Heart right ventricle (tissue), 16 donors: ENCODE results near the gene DOCK4. TPM values are rescaled to one million over a fixed set of nuclear protein-coding genes. Genes with fewer than 3 reads are reported as not detected.

Experiments used
- ATAC-seq, 8 donors: fragments of 200-7000 bp; cut with Tn5 transposase; one replicate each; pipeline ENCODE4 v1.9.1; 2020; ENCODE audit warnings: mild to moderate bottlenecking in 8 of 8, moderate library complexity in 8 of 8, moderate number of reproducible peaks in 1 of 8
- DNase-seq, 2 donors: peaks; one replicate each; pipeline ENCODE4 v3.0.0-alpha.2; 2020
- H3K27ac ChIP-seq, 10 donors: fragments of 200-600 bp; sonication (generic) in 2 of 10; one replicate each; pipeline versions ENCODE4 v1.5.0 to v1.8.0; 2020 to 2022; ENCODE audit warnings: mild to moderate bottlenecking in 3 of 10
- H3K27me3 ChIP-seq, 7 donors: fragments of 200-600 bp; one replicate each; pipeline ENCODE4 v1.8.0; 2021 to 2022; ENCODE audit warnings: mild to moderate bottlenecking in 2 of 7
- H3K36me3 ChIP-seq, 9 donors: fragments of 200-600 bp; sonication (generic) in 1 of 9; one replicate each; pipeline versions ENCODE4 v1.5.0 to v1.8.0; 2020 to 2022; ENCODE audit warnings: mild to moderate bottlenecking in 2 of 9
- H3K4me1 ChIP-seq, 9 donors: fragments of 200-600 bp; sonication (generic) in 1 of 9; one replicate each; pipeline versions ENCODE4 v1.5.0 to v1.8.0; 2020 to 2022; ENCODE audit warnings: mild to moderate bottlenecking in 4 of 9
- H3K4me3 ChIP-seq, 10 donors: fragments of 200-600 bp; sonication (generic) in 2 of 10; one replicate each; pipeline versions ENCODE4 v1.5.0 to v1.8.0; 2020 to 2022; ENCODE audit warnings: mild to moderate bottlenecking in 7 of 10, moderate library complexity in 2 of 10
- H3K9me3 ChIP-seq, 11 donors: fragments of 200-600 bp in 10 of 11; sonication (generic) in 2 of 11; one replicate each; pipeline versions ENCODE4 v1.5.0 to v1.8.0; 2013 to 2022; ENCODE audit warnings: mild to moderate bottlenecking in 2 of 11, control low read depth in 1 of 11, moderate library complexity in 1 of 11
- WGBS, 2 donors: extraction: QIAGEN DNeasy Blood & Tissue Kit; methylation state at CpG; one replicate each; pipeline ENCODE4 v1.1.7; 2013; ENCODE audit warnings: inconsistent platforms in 1 of 2; 5-methylcytosine and 5-hydroxymethylcytosine counted together
- intact Hi-C, 10 donors: fragments of 100-400 bp; cut with DNase I; formaldehyde crosslinking; loops; one replicate each; pipeline versions ENCODE4 v1.11.1 to v1.14.2; 2022
- polyA plus RNA-seq, 2 donors: library from polyadenylated mRNA; stranded (reverse); fragments of 200-250 nt; gene quantifications; one replicate each; pipeline ENCODE4 v1.2.3, GENCODE V29; 2013
- total RNA-seq, 10 donors: library from RNA; stranded (reverse); fragmentation: NEBNext Ultra II Directional in 3 of 10; extraction: Animal tissue kit (Norgen Biotek cat#: 25700) in 3 of 10; gene quantifications; one replicate each; pipeline versions ENCODE4 v1.2.1 to v1.2.4, GENCODE V29; 2021 to 2023
- TF ChIP-seq, protein P1 (sequence below), 9 donors: fragments of 200-600 bp; sonication (generic) in 2 of 9; IDR thresholded peaks; one replicate each; pipeline versions ENCODE4 v1.5.0 to v1.8.0; 2021 to 2022; ENCODE audit warnings: antibody characterized with exemption in 9 of 9, mild to moderate bottlenecking in 5 of 9, moderate library complexity in 1 of 9
- donor health status: Arrhythmogenic right ventricular cardiomyopathy.
- donor health status: ischemic (EF 13 %, LVEDD 7.1; RV severe dilation, severe dysfunction).
- donor health status: healthy with polysubstance abuse.
- donor health status: DM: no; HTN: yes; CAD: no.
- donor health status: DM: no; HTN: no; CAD: no.
- donor health status: ischemic (EF 25% LVEDD 6.9; RV normal size, moderate dysfunction).
- donor health status: ischemic (EF 25% LVEDD 5.7; RV mildly dilated, moderate dysfunction).
- donor health status: healthy.
- donor health status: DM: yes; HTN: yes; CAD: no.
- donor health status: Ischemic cardiomyopathy.
- donor health status: ischemic (EF 35%, LVEDD 5.7; RV mildly dilated, moderate dysfunction).
- donor health status: nonischemic (EF 11% LVEDD 7.7; RV severe dilation, severe dysfunction).
- donor health status: DM: yes; HTN: yes; CAD: no.
- donor health status: PGD.
- donor health status: ischemic (EF 29% LVEDD 5.4; RV normal size, mild dysfunction).
- donor health status: nonischemic (EF 23%, LVEDD 6.1; RV moderate dilation, normal function).

The DOCK4 gene
- total and polyA plus RNA-seq, 12 donors = 2.6 to 26.8 (median 14.7) TPM

DNA sequence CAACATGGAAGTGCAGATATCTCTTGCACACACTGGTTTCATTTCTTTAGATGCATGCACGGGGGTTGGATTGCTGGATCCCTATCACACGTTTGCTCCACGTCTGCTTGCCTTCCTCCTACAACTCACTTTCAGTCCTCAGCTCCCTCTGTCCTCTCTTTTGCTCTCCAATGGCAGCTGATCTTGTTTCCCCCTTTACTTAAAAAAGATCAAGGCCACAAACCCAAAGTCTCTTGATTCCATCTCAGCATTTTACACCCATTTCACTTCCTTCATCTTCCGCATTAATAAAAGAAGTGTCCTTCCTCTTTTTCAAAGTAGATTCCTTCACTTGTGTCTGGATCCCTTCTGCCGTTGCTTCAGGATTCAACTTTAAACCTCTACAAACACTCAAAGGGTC, 245.2 kb downstream of the DOCK4 start:
- TF ChIP-seq, protein P1, sequence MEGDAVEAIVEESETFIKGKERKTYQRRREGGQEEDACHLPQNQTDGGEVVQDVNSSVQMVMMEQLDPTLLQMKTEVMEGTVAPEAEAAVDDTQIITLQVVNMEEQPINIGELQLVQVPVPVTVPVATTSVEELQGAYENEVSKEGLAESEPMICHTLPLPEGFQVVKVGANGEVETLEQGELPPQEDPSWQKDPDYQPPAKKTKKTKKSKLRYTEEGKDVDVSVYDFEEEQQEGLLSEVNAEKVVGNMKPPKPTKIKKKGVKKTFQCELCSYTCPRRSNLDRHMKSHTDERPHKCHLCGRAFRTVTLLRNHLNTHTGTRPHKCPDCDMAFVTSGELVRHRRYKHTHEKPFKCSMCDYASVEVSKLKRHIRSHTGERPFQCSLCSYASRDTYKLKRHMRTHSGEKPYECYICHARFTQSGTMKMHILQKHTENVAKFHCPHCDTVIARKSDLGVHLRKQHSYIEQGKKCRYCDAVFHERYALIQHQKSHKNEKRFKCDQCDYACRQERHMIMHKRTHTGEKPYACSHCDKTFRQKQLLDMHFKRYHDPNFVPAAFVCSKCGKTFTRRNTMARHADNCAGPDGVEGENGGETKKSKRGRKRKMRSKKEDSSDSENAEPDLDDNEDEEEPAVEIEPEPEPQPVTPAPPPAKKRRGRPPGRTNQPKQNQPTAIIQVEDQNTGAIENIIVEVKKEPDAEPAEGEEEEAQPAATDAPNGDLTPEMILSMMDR (IDR thresholded peaks at IDR 0.05) = no peak

DNA sequence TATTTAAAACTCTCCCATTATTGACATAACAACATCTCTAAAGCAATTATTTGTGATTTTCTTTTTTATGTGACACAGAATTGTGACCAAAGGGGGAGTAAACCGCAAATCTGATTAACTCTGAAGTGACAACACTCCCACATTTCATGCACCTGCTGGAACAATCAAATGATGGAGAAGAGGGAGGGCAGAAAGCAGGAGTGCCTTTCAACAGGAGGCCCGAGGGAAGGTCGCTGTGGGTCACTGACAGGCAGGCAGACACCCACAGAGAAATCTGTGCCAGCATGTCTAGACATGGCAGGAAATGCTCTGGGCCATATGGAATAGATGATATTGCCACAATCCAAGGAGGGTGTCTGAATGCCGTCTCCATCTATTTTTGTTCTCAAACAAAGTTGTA, 247.3 kb downstream of the DOCK4 start:
- 46 to 47% methylated on average over 4 of the region's 4 CpGs for WGBS, 2 donors
- H3K4me3 ChIP-seq = no peak overlapping the region
- no peak for ATAC-seq

More for the DNA sequence above, 245.2 kb downstream of the DOCK4 start:
- Histone ChIP-seq H3K4me1 (peaks cover 0 to 30% (median 24%) of the 10 kb centered on the region in 9 donors), H3K36me3 (no peaks in the 10 kb centered on the region), H3K4me3 (no peak overlapping the region), H3K9me3 (no peaks in the 10 kb centered on the region), H3K27ac (peak overlapping the region in 1 of 10 donors; percentile 11), H3K27me3 (no peaks in the 10 kb centered on the region)
- no peak for DNase-seq
- 94 to 95% methylated on average over 5 of the region's 5 CpGs for WGBS, 2 donors
- no peak for ATAC-seq
- intact Hi-C loops = no loop called here

DNA sequence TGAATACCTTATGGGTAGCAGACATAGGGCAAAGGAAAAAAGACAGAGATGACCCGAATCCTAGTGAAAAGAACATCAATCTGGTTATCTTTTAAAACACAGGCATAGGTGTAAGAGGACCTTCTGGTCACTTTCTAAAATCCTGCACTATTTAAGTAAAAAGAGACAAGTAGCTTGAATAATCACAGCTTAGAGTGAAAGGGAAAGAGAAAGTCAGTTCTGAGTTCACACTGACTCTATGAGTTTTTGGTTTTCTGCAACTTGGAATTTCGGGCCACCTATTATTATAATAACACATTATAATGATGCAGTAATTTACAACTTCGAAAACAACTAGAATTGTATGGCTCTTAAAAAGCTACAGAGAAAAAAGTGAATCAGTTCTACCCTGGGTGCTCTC, 247.8 kb downstream of the DOCK4 start:
- intact Hi-C loops = loop anchor here in 7 of 10 donors (5.0 to 10.0 kb wide), 5 partner anchors 246 to 536 kb away; partner anchors contain the start of genes DOCK4 (in 4 of the 7) and ZNF277 (in 4 of the 7)
- H3K4me1 ChIP-seq = peaks cover 4 to 55% (median 42%) of the 10 kb centered on the region in 9 donors
- no peaks in the 10 kb centered on the region for H3K27me3 ChIP-seq
- no peak overlapping the region for H3K4me3 ChIP-seq
- no peaks in the 10 kb centered on the region for H3K36me3 ChIP-seq
- TF ChIP-seq, protein P1 (IDR thresholded peaks at IDR 0.05) = no peak
- no peak for ATAC-seq
- H3K9me3 ChIP-seq = no peaks in the 10 kb centered on the region
- no peak overlapping the region for H3K27ac ChIP-seq
- DNase-seq = no peak
- WGBS, 2 donors = 84 to 95% methylated on average over 3 of the region's 3 CpGs

More for the DNA sequence above, 247.3 kb downstream of the DOCK4 start:
- Histone ChIP-seq H3K4me1 (peaks cover 2 to 50% (median 39%) of the 10 kb centered on the region in 9 donors), H3K27me3 (no peaks in the 10 kb centered on the region), H3K36me3 (no peaks in the 10 kb centered on the region), H3K27ac (no peak overlapping the region), H3K9me3 (no peaks in the 10 kb centered on the region)
- no peak for DNase-seq
- TF ChIP-seq, protein P1 (IDR thresholded peaks at IDR 0.05) = no peak
- intact Hi-C loops = loop anchor here in 7 of 10 donors (5.0 to 10.0 kb wide), 5 partner anchors 246 to 536 kb away; partner anchors contain the start of genes DOCK4 (in 4 of the 7) and ZNF277 (in 4 of the 7)

DNA sequence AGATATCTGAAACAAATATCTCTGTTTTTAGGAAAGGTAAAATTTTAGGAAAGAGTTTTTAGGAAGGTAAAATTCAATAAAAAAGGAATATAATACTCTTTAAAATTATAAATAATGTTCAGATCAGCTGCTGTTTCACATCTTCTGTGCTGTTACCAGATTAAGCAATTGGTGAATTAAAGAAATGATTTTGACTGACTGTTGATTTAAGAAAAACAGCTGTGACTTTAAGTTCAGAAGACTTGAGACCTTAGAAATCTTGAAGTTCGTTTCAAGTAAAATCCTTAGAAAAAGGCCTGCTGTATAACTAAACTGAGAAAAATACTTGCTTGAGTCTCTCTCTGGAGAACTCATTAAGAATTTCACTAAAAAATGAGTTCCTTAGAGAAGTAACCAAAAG, 250.6 kb downstream of the DOCK4 start:
- Histone ChIP-seq H3K27me3 (no peaks in the 10 kb centered on the region), H3K27ac (peak overlapping the region in 5 of 10 donors; percentile 12 to 70 (median 59)), H3K4me1 (peaks cover 5 to 58% (median 41%) of the 10 kb centered on the region in 9 donors), H3K9me3 (no peaks in the 10 kb centered on the region), H3K36me3 (no peaks in the 10 kb centered on the region), H3K4me3 (no peak overlapping the region)
- intact Hi-C loops = loop anchor here in 7 of 10 donors (5.0 to 10.0 kb wide), 5 partner anchors 249 to 539 kb away; partner anchors contain the start of genes DOCK4 (in 4 of the 7) and ZNF277 (in 4 of the 7)
- TF ChIP-seq, protein P1 (IDR thresholded peaks at IDR 0.05) = no peak
- 60 to 62% methylated on average over 1 of the region's 1 CpG for WGBS, 2 donors
- DNase-seq = no peak
- no peak for ATAC-seq
